Left kidney (tissue), 2 donors: Measurements from ENCODE around the gene GJB5. TPM values are rescaled to one million over a fixed set of nuclear protein-coding genes. Genes with fewer than 3 reads are reported as not detected.
"Not testable (repeated sequence)": the region's sequence is repeated elsewhere in the genome, so short reads cannot be mapped to it uniquely, and the experiment has no call there.

Experiments
- DNase-seq: peaks from one replicate; pipeline ENCODE4 v3.0.0-alpha.2; 2013
- polyA plus RNA-seq: library from polyadenylated mRNA; unstranded; fragments of 120-200 nt; gene quantifications from one replicate; pipeline ENCODE4 v1.2.1, GENCODE V29; 2013; ENCODE audit not compliant: insufficient read length

Gene GJB5
- polyA plus RNA-seq, 1 donor: 0.20 TPM

DNA sequence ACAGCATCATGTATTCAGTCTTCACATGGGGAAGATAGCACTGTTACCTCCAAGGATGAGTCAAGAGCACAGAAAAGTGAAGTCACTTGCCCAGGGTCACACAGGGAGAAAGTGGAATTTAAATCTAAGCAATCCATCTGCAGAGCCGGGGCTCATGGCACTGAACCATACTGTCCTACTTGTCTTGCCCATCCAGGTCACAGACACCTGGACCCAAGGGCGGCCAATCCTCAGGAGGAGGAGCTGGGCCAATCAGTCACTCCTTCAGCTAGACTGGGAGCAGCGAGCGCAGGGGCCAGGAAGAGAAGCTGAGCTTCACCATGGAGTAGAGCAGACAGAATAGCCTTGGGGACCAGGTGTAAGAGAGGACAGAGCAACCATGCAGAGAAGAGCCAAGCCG, 9.2 kb upstream of the GJB5 start:
- no peak for DNase-seq

DNA sequence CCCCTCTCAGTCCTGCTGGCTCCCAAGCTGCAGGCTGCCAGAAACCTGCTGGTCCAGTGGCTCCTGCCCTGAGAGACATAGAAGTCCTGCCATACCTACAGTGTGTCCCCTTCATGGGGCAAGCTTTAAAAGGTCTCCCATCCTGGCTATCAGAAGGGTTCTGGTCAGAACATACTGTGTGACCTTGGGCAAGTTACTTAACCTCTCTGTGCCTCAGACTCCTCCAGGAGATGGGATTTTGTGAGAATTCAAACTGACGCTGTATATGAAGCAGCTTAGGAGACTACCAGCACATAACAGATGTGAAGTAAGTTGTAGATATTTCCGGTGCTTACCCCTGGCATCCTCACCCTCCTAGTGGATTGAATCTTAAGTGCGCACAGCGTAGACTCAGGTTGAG, 8.7 kb upstream of the GJB5 start:
- no peak for DNase-seq

DNA sequence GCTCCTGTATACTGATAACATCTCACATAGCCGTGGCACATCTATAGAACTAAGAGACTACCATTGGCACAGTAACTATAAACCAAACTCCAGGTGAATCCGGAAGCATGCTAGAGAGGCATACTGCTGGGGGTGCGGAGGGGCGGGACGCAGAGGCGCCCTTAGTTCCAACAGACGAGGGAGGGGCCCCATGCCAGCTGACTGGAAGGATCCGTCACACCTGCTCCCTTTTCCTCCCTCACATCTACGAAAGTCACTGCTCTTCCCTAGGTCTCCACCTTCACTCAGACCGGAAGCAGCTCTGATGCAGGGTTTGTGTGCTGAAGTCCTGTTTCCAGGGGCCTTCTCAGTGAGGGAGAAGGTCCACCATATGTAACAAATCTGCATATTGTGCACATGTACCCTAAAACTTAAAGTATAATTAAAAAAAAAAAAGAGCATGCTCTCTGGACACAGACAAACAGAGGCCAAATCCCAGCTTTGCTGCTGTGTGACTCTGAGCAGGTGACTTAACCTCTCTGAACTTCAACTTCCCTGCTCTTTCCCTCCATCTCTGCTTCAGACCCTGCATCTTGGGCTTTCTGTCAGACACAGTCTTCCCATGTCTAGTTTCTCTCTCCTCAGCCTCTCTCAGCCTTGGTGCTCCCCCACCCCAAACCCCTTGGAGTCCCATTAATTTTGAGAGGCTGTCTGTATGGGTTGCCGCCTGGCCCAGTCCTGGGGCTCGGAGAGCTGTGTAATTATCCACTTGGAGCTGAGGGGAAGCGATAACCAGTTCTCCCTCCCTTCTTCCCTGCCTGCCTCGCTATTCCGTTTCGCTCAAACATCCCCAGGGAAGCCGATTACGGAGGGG, 7.8 kb upstream of the GJB5 start:
- no peak for DNase-seq

DNA sequence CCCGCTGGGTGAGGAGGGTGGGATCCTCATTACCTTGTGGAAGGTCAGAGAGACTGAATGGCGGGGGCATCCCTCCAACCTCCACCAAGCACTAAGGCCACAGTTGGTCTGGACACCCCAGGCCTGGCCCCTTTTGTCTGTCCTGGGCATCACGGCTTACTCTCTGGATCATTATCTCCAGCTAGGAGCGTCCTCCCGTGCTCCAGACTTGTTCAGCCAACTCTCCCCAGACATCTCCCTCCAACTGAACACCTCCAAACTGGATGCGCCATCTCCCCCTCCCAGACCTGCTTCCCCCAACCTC, 7.3 kb upstream of the GJB5 start:
- no peak for DNase-seq

DNA sequence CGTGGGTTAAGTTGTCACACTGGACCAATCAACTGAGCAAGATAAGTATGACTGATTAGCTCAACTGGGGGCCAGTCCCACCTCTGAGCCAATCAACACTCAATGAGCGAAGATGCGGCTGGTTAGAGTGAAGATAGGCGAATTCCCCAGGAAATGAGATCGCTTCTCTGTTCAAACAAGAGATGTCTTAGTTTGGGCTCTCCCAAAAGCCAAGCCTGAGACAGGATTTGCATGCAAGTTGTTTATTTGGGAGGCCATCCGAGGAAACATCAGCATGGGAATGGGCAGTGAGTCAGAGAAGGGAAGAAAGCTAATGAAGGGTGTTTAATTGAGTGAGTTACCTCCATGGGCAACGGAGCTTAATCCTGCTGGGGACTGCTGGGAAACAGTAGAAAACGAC, 4.9 kb upstream of the GJB5 start:
- no peak for DNase-seq

DNA sequence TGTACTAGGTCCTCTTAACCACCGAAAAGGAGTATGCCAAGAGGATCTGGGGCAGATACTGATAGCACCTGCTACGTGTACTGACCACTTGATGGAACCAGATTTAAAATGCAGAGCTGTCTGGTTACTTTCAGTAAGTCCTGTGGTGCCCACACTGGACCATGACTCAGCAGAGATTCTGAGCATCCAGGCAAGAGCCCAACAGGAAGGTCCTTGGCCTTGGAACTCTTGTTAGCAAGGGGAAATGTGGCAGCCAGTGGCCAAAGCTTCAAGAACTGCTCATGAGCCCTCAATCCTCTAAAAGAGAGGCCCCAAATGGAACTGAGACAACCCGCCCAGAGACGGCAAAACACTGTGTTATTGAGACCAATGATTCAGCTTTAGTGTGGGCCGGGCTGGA, 4.2 kb upstream of the GJB5 start:
- no peak for DNase-seq

DNA sequence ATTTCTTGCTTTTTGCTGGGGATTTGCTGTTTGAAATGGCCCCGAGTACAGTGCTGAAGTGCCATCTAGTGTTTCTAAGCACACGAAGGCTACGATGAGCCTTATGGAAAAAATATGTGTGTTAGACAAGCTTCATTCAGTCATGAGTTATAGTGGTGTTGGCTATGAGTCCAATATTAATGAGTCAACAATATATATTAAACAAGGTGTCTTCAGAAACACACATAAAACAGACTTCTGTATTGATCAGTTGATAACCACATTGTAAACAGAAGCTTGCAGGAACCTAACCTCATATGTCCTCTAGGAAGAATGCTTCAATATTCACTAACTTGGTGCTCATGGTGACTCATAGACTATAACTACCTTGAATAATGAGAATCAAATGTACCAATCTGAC, 1.7 kb upstream of the GJB5 start:
- DNase-seq: no peak

DNA sequence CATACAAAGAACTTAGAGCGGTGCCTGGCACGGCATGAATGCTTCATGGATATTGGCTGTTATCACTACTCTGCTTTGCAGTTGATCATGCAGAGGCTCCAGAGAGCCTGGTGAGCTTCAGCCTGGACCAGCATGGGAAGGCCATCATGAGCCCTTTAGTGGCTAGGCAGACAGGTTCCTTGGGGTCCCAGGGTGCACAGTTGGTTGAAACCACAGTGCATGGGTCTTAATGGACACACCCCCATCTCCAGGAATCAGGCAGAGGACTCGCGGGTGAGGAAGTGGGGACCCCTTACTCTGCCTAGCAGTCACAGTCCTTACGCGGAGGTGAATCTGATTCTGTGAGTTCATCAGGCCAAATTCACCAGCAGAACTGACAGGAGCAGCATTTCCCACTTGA, 1.1 kb downstream of the GJB5 start:
- no peak for DNase-seq

DNA sequence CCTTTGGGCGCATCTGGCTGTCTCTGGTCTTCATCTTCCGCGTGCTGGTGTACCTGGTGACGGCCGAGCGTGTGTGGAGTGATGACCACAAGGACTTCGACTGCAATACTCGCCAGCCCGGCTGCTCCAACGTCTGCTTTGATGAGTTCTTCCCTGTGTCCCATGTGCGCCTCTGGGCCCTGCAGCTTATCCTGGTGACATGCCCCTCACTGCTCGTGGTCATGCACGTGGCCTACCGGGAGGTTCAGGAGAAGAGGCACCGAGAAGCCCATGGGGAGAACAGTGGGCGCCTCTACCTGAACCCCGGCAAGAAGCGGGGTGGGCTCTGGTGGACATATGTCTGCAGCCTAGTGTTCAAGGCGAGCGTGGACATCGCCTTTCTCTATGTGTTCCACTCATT, 2.5 kb downstream of the GJB5 start:
- DNase-seq: no peak

DNA sequence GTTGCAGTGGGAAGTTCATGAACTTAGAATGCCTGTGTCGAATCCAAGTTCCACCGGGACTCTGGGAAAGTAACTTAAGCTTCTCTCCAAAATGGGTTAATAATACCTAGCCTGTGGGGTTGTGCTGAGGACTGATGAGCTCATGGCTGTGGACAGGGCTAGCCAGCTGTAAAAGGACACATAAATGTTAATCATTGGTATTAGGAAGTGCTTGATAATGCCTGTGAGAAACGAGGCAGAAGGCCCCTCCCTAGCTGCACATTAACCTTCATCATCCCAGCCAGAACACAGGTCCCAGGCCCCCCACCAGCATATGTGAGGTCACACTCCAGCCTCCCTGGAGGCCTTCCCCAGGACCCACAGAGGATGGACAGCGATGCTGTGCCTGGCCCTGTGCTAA, 3.9 kb downstream of the GJB5 start:
- no peak for DNase-seq

DNA sequence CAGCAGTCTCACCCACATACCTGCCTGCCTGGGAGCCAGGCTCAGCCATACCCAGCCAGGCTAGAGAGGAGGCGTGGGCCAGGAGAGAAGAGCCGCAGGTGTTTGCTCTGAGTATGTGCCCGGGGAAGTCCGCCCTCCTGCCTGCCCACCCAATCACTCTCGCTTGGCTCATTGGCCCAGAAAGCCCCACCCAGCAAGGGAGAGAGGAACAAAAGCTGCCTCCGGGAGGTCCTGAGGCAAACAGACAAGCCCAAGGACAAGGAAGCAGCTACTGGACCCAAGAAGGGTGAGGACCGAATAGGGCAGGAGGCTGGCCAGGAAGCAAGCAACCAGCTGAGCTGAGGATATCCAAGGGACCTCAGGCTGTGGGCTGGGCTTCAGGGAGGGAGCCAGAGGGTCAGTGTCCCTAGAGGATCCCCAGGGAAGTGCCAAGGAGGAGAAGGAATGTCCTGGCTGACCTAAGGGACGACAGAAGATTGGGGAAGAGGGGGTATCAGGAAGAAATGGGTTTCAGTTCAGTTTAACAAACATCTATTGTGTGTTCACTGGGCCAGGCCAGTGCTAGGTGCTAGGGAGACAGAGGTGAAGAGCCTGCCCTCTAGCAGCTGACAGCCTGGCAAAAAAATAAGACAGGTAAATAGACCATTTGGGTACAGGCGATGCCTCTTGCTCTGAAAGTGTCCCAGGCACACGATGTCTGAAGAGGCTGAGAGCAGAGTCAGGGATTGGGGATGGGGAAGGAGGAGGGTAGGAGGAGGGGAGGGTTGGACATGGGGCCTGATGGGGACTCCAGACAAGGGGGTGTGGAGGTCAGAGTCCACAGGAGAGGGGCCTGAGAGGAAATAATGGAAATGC, 4.9 kb downstream of the GJB5 start, which contains the start of gene GJB4:
GJB4 (plus strand) TSS at position 238 of the 855 bp plus-strand sequence. CDS start 1,515 bp downstream, outside the sequence.
- DNase-seq: no peak

DNA sequence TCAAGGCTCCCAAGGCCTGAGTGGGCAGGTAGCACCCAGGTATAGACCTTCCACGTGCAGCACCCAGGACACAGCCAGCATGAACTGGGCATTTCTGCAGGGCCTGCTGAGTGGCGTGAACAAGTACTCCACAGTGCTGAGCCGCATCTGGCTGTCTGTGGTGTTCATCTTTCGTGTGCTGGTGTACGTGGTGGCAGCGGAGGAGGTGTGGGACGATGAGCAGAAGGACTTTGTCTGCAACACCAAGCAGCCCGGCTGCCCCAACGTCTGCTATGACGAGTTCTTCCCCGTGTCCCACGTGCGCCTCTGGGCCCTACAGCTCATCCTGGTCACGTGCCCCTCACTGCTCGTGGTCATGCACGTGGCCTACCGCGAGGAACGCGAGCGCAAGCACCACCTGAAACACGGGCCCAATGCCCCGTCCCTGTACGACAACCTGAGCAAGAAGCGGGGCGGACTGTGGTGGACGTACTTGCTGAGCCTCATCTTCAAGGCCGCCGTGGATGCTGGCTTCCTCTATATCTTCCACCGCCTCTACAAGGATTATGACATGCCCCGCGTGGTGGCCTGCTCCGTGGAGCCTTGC, 6.4 kb downstream of the GJB5 start:
- no peak for DNase-seq

DNA sequence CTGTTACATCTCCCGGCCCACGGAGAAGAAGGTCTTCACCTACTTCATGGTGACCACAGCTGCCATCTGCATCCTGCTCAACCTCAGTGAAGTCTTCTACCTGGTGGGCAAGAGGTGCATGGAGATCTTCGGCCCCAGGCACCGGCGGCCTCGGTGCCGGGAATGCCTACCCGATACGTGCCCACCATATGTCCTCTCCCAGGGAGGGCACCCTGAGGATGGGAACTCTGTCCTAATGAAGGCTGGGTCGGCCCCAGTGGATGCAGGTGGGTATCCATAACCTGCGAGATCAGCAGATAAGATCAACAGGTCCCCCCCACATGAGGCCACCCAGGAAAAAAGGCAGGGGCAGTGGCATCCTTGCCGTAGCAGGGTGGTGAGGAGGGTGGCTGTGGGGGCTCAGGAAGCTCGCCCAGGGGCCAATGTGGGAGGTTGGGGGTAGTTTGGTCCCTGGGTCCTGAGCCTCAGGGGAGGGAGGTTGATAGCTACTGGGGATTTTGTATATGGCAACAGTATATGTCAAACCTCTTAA, 7.0 kb downstream of the GJB5 start:
- DNase-seq: no peak

DNA sequence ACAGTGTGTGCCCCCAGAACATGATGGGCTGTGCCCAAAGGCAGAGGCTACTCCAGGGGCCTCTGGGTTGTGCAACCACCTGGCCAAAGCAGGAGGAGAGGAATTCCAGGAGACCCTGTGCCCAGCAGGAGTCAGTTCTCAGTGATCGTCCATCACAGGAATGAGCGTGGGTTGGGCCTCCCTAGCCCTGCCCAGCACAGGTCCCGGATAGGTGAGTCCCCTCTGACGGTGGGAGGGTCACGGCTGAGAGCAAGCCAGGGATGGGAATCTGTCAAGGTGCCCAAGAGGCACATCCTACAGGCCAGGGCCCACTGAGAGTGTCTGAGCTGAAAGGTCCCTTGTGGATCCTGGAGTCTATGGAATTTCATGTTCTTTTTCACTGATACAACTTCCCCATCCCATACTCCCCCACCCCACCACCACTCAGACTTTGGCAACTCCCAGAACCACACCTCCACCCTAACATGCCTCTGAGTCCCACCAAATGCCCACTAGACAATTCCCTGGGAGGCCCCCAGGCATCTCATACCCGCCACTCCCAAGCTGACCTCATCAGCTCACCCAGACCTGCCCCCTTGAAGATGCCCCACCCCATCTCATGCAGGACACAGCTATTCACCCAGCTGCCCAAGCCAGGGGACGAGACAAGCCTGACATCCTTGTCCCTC, 7.8 kb downstream of the GJB5 start:
- DNase-seq: no peak

DNA sequence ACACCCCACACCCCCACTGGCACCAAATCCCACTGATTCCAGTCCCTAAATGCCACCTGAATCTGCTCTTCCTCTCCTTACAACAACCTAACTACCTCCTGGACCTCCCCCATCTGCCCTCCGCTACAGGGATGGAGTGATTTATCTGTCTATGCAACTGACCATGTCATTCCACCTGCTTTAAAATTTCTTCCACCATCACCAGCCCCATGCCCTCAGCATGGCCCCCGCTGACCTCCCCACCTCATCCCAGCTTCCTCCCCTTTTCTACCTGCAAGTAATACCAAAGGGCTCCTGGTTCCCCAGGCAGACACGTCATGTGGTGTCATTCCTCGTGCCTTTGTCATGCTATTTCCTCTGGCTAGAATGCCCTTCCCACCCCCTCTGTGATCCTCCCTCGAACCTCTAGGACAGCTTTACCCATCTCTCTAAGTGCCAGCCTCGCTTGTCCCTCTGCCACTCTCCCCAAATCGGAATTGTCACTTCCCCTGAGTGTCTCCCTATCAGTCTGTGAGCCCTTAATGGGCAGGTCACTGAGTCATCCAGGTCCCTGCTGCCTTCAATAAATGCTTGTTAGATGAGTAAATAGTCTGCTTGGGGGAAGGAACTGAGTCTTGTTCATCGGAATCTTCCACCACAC, 8.4 kb downstream of the GJB5 start:
- no peak for DNase-seq

DNA sequence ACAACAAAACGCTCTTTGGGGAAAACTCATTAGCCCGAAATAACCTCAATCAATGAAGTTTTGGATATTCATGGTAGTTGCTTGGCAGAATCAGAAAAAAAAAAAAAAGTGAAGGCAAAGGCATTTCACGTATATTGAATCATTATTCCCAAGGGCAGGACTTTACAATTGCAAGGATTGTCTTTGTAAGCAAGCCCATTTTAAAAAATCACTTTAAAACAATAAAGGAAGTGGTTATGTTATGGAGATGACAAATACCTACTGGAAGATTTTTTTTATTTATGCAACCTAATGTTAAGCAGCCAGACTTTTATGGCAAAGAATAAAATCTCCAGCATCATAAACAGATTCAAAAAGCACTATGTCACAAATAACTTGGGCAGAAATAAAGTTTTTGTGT, 14.0 kb downstream of the GJB5 start:
- no peak for DNase-seq

DNA sequence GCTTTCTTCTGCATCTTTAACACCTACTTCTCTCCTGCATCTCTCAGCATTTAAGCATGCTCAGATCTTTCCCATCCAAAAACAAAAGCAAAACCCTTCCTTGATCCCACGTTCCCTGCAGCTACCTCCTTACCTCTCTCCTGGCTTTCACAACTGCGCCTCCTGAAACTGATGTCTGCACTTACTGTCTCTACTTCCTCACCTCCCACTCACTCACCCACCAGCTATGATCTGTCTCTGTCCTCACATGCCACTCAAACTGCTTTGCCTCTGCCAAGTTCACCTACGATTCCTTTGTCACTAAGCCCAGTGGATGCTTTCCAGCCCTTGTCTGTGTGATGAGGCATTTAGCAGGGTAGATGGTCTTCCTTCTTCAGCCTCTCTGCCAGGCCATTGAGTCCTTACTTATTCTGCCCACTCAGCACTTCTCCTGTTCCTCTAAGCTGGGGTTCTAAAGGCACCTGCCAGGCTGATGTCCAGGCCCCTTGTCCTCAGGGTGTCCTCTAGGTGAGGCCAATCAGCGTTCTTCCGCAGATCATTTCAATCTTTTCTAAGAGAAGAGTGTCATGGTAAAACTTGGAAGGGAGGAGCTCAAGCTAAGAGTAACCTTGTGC, 16.2 kb downstream of the GJB5 start:
- DNase-seq: no peak

DNA sequence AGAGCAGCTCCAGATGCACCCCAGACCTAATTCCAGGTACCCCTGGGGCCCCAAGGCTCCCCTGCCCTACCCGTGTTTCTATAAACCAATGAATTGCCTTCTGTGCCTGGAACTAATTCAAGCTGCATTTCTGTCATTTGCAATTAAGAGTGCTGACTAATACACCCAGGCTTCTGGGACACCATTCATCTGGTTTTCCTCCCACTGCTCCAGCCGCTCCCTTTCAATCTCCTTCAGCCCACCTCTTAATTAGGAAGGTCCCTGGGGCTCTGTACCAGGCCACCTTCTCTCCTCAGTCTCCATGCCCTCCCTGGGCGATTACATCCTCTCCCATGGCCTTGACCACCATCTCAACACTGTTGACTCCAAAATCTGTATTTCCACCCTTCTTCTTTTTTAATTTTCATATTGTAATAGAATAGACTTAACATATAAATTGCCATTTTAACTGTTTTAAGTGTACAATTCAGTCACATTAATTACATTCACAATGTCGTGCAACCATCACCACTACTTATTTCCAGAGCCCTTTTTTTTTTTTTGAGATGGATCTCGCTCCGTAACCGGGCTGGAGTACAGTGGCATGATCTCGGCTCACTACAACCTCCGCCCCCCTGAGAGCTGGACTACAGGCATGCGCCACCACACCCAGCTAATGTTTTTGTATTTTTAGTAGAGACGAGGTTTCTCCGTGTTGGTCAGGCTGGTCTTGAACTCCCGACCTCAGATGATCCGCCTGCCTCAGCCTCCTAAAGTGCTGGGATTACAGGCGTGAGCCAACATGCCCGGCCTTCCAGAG, 16.9 kb downstream of the GJB5 start:
- no peak for DNase-seq

DNA sequence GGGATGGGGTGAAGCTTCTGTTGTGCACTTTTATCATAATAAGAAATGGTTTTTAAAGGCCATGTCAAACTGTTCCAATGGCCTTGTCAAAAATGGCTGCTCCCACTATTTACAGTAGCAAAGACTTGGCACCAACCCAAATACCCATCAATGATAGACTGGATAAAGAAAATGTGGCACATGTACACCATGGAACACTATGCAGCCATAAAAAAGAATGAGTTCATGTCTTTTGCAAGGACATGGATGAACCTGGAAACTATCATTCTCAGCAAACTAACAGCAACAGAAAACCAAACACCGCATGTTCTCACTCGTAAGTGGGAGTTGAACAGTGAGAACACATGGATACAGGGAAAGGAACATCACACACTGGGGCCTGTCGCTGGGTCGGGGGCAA, 18.3 kb downstream of the GJB5 start:
- not testable (repeated sequence) for DNase-seq

DNA sequence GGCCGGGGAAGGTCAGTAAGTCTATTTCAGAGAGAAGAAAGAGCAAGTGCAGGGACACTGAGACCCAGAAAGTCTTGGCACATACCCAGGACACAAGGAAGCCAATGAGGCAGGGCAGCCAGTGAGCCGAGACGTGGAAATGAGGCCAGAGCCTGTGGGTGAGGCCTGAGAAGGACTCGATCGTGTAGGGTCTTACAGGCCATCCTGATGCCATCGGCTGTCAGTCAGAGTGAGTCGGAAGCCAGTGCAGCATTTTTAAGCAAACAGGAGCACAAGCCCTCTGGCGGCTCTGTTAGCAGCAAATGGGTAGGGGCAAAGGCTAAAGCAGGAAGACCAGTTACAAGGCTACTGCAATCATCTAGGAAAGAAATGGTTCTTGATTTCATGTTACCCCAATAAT, 20.1 kb downstream of the GJB5 start:
- no peak for DNase-seq

DNA sequence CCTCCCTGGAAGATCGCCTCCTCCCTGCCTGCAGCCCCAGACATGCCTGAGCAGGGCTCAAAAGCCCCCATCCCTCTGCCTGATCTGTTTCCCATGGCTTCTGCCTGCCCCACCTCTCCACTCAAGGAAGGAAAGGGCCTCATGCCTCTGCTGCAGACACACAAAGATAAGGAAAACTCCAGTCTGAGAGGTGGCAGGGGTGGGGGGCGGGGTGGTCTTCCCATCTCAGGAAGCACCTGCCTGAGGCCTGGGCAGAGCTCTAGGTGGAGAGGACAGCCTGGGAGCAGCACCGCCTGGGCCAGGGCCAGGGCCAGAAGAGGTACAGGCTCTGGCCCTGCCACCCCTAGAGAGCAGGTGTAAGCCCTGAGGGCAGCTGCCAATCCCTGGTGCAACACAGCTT, 22.1 kb downstream of the GJB5 start:
- DNase-seq: no peak
